ENCODE results near the gene ATCAY.

DNA sequence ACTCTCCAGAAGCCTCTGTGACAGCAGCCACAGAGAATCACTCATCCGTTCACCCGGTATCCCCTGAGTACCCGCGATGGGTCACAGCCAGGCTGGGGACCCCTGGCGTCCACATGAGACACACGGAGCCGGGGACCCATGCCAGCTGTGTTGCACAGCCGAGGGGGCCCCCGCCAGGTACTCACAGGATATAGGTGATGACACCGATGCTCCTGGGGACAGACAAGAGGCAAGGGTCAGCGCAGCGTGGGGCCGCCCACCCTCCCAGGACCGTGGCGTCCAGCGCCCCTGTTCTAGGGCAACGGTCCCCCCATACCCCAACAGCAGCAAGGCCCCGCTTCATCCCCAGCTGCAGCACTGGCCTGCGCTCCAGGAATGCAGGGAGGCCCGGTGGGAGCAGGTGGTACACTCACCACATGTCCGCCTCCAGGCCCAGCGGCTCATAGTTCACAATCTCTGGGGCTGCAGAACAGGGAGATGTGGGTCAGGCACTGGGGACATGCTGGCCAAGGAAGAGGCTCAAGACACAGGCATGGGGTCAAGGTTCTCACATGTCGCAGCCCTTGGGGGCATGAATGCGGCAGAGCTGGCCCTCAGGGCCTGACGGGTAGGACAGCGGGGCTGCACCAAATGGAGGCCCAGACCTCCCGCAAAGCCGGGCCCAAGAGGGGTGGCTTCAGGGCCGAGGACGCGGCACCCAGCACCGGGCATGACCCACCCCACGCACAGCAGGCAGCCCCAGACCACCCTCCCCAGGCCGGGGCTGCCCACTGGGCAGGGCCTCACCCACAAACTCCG lies 83.2 kb downstream of the ATCAY start:
- TF ChIP-seq MYC (IDR thresholded peaks at IDR 0.05; ENCODE audit: borderline replicate concordance, low read length) (no peak), E2F6 (IDR thresholded peaks at IDR 0.05; ENCODE audit: borderline replicate concordance, low read depth) (no peak), POLR2A (IDR thresholded peaks at IDR 0.05; ENCODE audit: low read length) (no peak), CBX8 (IDR thresholded peaks at IDR 0.05) (no peak), MAFK (IDR thresholded peaks at IDR 0.05; ENCODE audit: partially characterized antibody) (no peak), NR3C1 (IDR thresholded peaks at IDR 0.05) (no peak), TP53 (CRISPR knock-in tag; IDR thresholded peaks at IDR 0.05) (no peak), REST (IDR thresholded peaks at IDR 0.05) (no peak), KDM1A (IDR thresholded peaks at IDR 0.05; ENCODE audit: low read depth) (no peak), MAZ (IDR thresholded peaks at IDR 0.05; ENCODE audit: borderline replicate concordance, low read depth, low read length) (no peak), CEBPB (IDR thresholded peaks at IDR 0.05) (no peak)
- TF ChIP-seq, protein P1, sequence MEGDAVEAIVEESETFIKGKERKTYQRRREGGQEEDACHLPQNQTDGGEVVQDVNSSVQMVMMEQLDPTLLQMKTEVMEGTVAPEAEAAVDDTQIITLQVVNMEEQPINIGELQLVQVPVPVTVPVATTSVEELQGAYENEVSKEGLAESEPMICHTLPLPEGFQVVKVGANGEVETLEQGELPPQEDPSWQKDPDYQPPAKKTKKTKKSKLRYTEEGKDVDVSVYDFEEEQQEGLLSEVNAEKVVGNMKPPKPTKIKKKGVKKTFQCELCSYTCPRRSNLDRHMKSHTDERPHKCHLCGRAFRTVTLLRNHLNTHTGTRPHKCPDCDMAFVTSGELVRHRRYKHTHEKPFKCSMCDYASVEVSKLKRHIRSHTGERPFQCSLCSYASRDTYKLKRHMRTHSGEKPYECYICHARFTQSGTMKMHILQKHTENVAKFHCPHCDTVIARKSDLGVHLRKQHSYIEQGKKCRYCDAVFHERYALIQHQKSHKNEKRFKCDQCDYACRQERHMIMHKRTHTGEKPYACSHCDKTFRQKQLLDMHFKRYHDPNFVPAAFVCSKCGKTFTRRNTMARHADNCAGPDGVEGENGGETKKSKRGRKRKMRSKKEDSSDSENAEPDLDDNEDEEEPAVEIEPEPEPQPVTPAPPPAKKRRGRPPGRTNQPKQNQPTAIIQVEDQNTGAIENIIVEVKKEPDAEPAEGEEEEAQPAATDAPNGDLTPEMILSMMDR (IDR thresholded peaks at IDR 0.05), result no peak

Data from A549 (cell line).